ENCODE data around the gene FOXK1. TPM values are rescaled to one million over a fixed set of nuclear protein-coding genes. Genes with fewer than 3 reads are reported as not detected.
"Not testable (repeated sequence)": the region's sequence is repeated elsewhere in the genome, so short reads cannot be mapped to it uniquely, and the experiment has no call there.

Gene FOXK1
- total RNA-seq, 5 donors from 2014 or later (not counting 1 experiment from before 2014, with no cell fraction given) = 63.9 to 79.7 (median 74.2) TPM

- peaks cover 26 to 67% of the 10 kb centered on the region in 2 experiments for H3K4me1 ChIP-seq (ENCODE audit: control insufficient read depth in 1 of 2, extremely low read depth in 1 of 2, insufficient read depth in 2 of 2, low read length in 2 of 2)
- Mint-ChIP-seq H3K27ac (peak overlapping the region; percentile 97), H3K36me3 (peaks cover 21% of the 10 kb centered on the region), H3K4me1 (peaks cover 54 to 66% (median 60%) of the 10 kb centered on the region in 3 donors), H3K9me3 (no peaks in the 10 kb centered on the region), H3K4me3 (peak overlapping the region; percentile 95 to 97 (median 96)), H3K27me3 (no peaks in the 10 kb centered on the region)
- ChIA-PET CTCF (interaction anchor here (0.5 to 1.0 kb wide), 7 partner anchors 34 to 400 kb away, joined by 3 to 10 read pairs (median 4); no protein-coding TSS in a partner anchor), POLR2A (interaction anchor here in 1 of 2 donors (0.5 to 0.6 kb wide), 2 partner anchors 43 to 109 kb away, joined by 3 to 6 read pairs; no protein-coding TSS in a partner anchor)
- ATAC-seq (replicated peaks in 1 of 4) = no peak
- H3K36me3 ChIP-seq (ENCODE audit: control insufficient read depth in 2 of 2, extremely low read depth in 1 of 2, insufficient read depth in 1 of 2, low read length in 1 of 2) = no peaks in the 10 kb centered on the region
- no peaks in the 10 kb centered on the region for H3K9me3 ChIP-seq
- H3K27me3 ChIP-seq (replicated peaks in 1 of 2; ENCODE audit: control insufficient read depth in 2 of 2, extremely low read depth in 1 of 2, insufficient read depth in 2 of 2, low read length in 1 of 2) = no peaks in the 10 kb centered on the region
- DNase-seq = no peak
- peak overlapping the region; percentile 11 to 77 for H3K4me3 ChIP-seq (ENCODE audit: control insufficient read depth in 1 of 2, extremely low read depth in 1 of 2, low read length in 1 of 2)
- H3K27ac ChIP-seq (ENCODE audit: low read length) = no peak overlapping the region
- WGBS (ENCODE audit: insufficient coverage) = 80% methylated on average over 6 of the region's 9 CpGs
Observed at GRCh38 chr7:4684846-4685245, 2.8 kb downstream of the FOXK1 start.

GRCh38 chr7:4685676-4686075 lies 3.6 kb downstream of the FOXK1 start:
- POLR2A ChIA-PET; H3K27ac ChIP-seq (ENCODE audit: low read length); H3K9me3 ChIP-seq; H3K36me3 ChIP-seq (ENCODE audit: control insufficient read depth in 2 of 2, extremely low read depth in 1 of 2, insufficient read depth in 1 of 2, low read length in 1 of 2); DNase-seq; H3K27ac Mint-ChIP-seq; H3K27me3 ChIP-seq (replicated peaks in 1 of 2; ENCODE audit: control insufficient read depth in 2 of 2, extremely low read depth in 1 of 2, insufficient read depth in 2 of 2, low read length in 1 of 2); H3K27me3 Mint-ChIP-seq; H3K9me3 Mint-ChIP-seq; H3K4me3 ChIP-seq (ENCODE audit: control insufficient read depth in 1 of 2, extremely low read depth in 1 of 2, low read length in 1 of 2); ATAC-seq (replicated peaks in 1 of 4): not testable (repeated sequence)
- peaks cover 32 to 70% of the 10 kb centered on the region in 2 experiments for H3K4me1 ChIP-seq (ENCODE audit: control insufficient read depth in 1 of 2, extremely low read depth in 1 of 2, insufficient read depth in 2 of 2, low read length in 2 of 2)
- CTCF ChIA-PET = interaction anchor here (0.5 to 1.0 kb wide), 5 partner anchors 19 to 55 kb away, joined by 3 to 5 read pairs (median 4); no protein-coding TSS in a partner anchor
- H3K36me3 Mint-ChIP-seq = peaks cover 21% of the 10 kb centered on the region
- peak overlapping the region in 1 of 3 donors; percentile 97 for H3K4me3 Mint-ChIP-seq
- WGBS (ENCODE audit: insufficient coverage) = 92% methylated on average over 3 of the region's 10 CpGs
- peaks cover 62 to 72% (median 68%) of the 10 kb centered on the region in 3 donors for H3K4me1 Mint-ChIP-seq

- Histone ChIP-seq H3K4me3 (ENCODE audit: control insufficient read depth in 1 of 2, extremely low read depth in 1 of 2, low read length in 1 of 2) (no peak overlapping the region), H3K27ac (ENCODE audit: low read length) (no peak overlapping the region), H3K4me1 (ENCODE audit: control insufficient read depth in 1 of 2, extremely low read depth in 1 of 2, insufficient read depth in 2 of 2, low read length in 2 of 2) (peaks cover 31 to 74% of the 10 kb centered on the region in 2 experiments), H3K9me3 (no peaks in the 10 kb centered on the region), H3K27me3 (replicated peaks in 1 of 2; ENCODE audit: control insufficient read depth in 2 of 2, extremely low read depth in 1 of 2, insufficient read depth in 2 of 2, low read length in 1 of 2) (no peaks in the 10 kb centered on the region), H3K36me3 (ENCODE audit: control insufficient read depth in 2 of 2, extremely low read depth in 1 of 2, insufficient read depth in 1 of 2, low read length in 1 of 2) (no peaks in the 10 kb centered on the region)
- ChIA-PET CTCF (interaction anchor here in 1 of 2 donors (0.6 kb wide), 1 partner anchor 60 kb away, joined by 3 read pairs; no protein-coding TSS in a partner anchor), POLR2A (no interaction called here)
- H3K36me3 Mint-ChIP-seq = peaks cover 21% of the 10 kb centered on the region
- H3K27ac Mint-ChIP-seq = no peak overlapping the region
- no peak for DNase-seq
- WGBS (ENCODE audit: insufficient coverage) = 67% methylated on average over 3 of the region's 3 CpGs
- peak overlapping the region; percentile 4 to 97 (median 21) for H3K4me3 Mint-ChIP-seq
- no peaks in the 10 kb centered on the region for H3K9me3 Mint-ChIP-seq
- H3K4me1 Mint-ChIP-seq = peaks cover 76 to 83% (median 79%) of the 10 kb centered on the region in 3 donors
- ATAC-seq (replicated peaks in 1 of 4) = no peak
- H3K27me3 Mint-ChIP-seq = no peaks in the 10 kb centered on the region
Observed at GRCh38 chr7:4687956-4688355, 5.9 kb downstream of the FOXK1 start.

- peaks cover 18% of the 10 kb centered on the region for H3K36me3 Mint-ChIP-seq
- ChIA-PET POLR2A (no interaction called here), CTCF (no interaction called here)
- Histone ChIP-seq H3K9me3 (no peaks in the 10 kb centered on the region), H3K27me3 (replicated peaks in 1 of 2; ENCODE audit: control insufficient read depth in 2 of 2, extremely low read depth in 1 of 2, insufficient read depth in 2 of 2, low read length in 1 of 2) (no peaks in the 10 kb centered on the region), H3K4me3 (ENCODE audit: control insufficient read depth in 1 of 2, extremely low read depth in 1 of 2, low read length in 1 of 2) (no peak overlapping the region), H3K4me1 (ENCODE audit: control insufficient read depth in 1 of 2, extremely low read depth in 1 of 2, insufficient read depth in 2 of 2, low read length in 2 of 2) (peaks cover 28 to 68% of the 10 kb centered on the region in 2 experiments), H3K36me3 (ENCODE audit: control insufficient read depth in 2 of 2, extremely low read depth in 1 of 2, insufficient read depth in 1 of 2, low read length in 1 of 2) (no peaks in the 10 kb centered on the region), H3K27ac (ENCODE audit: low read length) (no peak overlapping the region)
- H3K9me3 Mint-ChIP-seq = no peaks in the 10 kb centered on the region
- H3K27ac Mint-ChIP-seq = peak overlapping the region; percentile 6 to 23
- ATAC-seq (replicated peaks in 1 of 4) (no peak), DNase-seq (no peak)
- H3K4me1 Mint-ChIP-seq = peaks cover 80 to 85% (median 81%) of the 10 kb centered on the region in 3 donors
- 67% methylated on average over 7 of the region's 12 CpGs for WGBS (ENCODE audit: insufficient coverage)
- H3K27me3 Mint-ChIP-seq = no peaks in the 10 kb centered on the region
- peak overlapping the region in 1 of 3 donors; percentile 97 for H3K4me3 Mint-ChIP-seq
Observed at GRCh38 chr7:4689151-4689550, 7.1 kb downstream of the FOXK1 start.

- H3K36me3 Mint-ChIP-seq = peaks cover 13% of the 10 kb centered on the region
- ATAC-seq (replicated peaks in 1 of 4) (no peak), DNase-seq (no peak)
- no peak overlapping the region for H3K4me3 ChIP-seq (ENCODE audit: control insufficient read depth in 1 of 2, extremely low read depth in 1 of 2, low read length in 1 of 2)
- ChIA-PET CTCF (no interaction called here), POLR2A (no interaction called here)
- no peaks in the 10 kb centered on the region for H3K36me3 ChIP-seq (ENCODE audit: control insufficient read depth in 2 of 2, extremely low read depth in 1 of 2, insufficient read depth in 1 of 2, low read length in 1 of 2)
- H3K4me1 Mint-ChIP-seq = peaks cover 80 to 85% (median 81%) of the 10 kb centered on the region in 3 donors
- H3K9me3 Mint-ChIP-seq = no peaks in the 10 kb centered on the region
- peak overlapping the region in 1 of 2 donors; percentile 6 for H3K27ac Mint-ChIP-seq
- H3K27me3 ChIP-seq (replicated peaks in 1 of 2; ENCODE audit: control insufficient read depth in 2 of 2, extremely low read depth in 1 of 2, insufficient read depth in 2 of 2, low read length in 1 of 2) = no peaks in the 10 kb centered on the region
- 99% methylated on average over 11 of the region's 12 CpGs for WGBS (ENCODE audit: insufficient coverage)
- H3K9me3 ChIP-seq = no peaks in the 10 kb centered on the region
- peaks cover 26 to 64% of the 10 kb centered on the region in 2 experiments for H3K4me1 ChIP-seq (ENCODE audit: control insufficient read depth in 1 of 2, extremely low read depth in 1 of 2, insufficient read depth in 2 of 2, low read length in 2 of 2)
- H3K27ac ChIP-seq (ENCODE audit: low read length) = no peak overlapping the region
- H3K27me3 Mint-ChIP-seq = no peaks in the 10 kb centered on the region
- H3K4me3 Mint-ChIP-seq = peak overlapping the region in 1 of 3 donors; percentile 97
Observed at GRCh38 chr7:4689668-4690067, 7.6 kb downstream of the FOXK1 start.

- Histone ChIP-seq H3K27ac (ENCODE audit: low read length) (no peak overlapping the region), H3K36me3 (ENCODE audit: control insufficient read depth in 2 of 2, extremely low read depth in 1 of 2, insufficient read depth in 1 of 2, low read length in 1 of 2) (no peaks in the 10 kb centered on the region), H3K9me3 (no peaks in the 10 kb centered on the region), H3K27me3 (replicated peaks in 1 of 2; ENCODE audit: control insufficient read depth in 2 of 2, extremely low read depth in 1 of 2, insufficient read depth in 2 of 2, low read length in 1 of 2) (no peaks in the 10 kb centered on the region), H3K4me3 (ENCODE audit: control insufficient read depth in 1 of 2, extremely low read depth in 1 of 2, low read length in 1 of 2) (no peak overlapping the region), H3K4me1 (ENCODE audit: control insufficient read depth in 1 of 2, extremely low read depth in 1 of 2, insufficient read depth in 2 of 2, low read length in 2 of 2) (peaks cover 17 to 51% of the 10 kb centered on the region in 2 experiments)
- DNase-seq = no peak
- H3K36me3 Mint-ChIP-seq = peaks cover 9% of the 10 kb centered on the region
- no peaks in the 10 kb centered on the region for H3K27me3 Mint-ChIP-seq
- ChIA-PET CTCF (interaction anchor here (0.6 kb wide), 2 partner anchors 47 to 57 kb away, joined by 8 read pairs; no protein-coding TSS in a partner anchor), POLR2A (interaction anchor here in 1 of 2 donors (0.6 kb wide), 2 partner anchors 29 to 46 kb away, joined by 3 read pairs; no protein-coding TSS in a partner anchor)
- peaks cover 77 to 89% (median 78%) of the 10 kb centered on the region in 3 donors for H3K4me1 Mint-ChIP-seq
- H3K4me3 Mint-ChIP-seq = no peak overlapping the region
- H3K27ac Mint-ChIP-seq = no peak overlapping the region
- no peaks in the 10 kb centered on the region for H3K9me3 Mint-ChIP-seq
- WGBS (ENCODE audit: insufficient coverage) = 85% methylated on average over 16 of the region's 23 CpGs
- ATAC-seq (replicated peaks in 1 of 4) = no peak
Observed at GRCh38 chr7:4690953-4691856, 9.1 kb downstream of the FOXK1 start.

All from T-cell (primary cell).